Endothelial cell of umbilical vein (primary cell): ENCODE data around the gene SLC37A1. TPM values are rescaled to one million over a fixed set of nuclear protein-coding genes. Genes with fewer than 3 reads are reported as not detected.

Experiments used
- BruUV-seq: library from RNA; stranded (reverse); fragments of 400-500 nt; replicated peaks from 2 replicates; lab custom pipeline; 2021; lab: Mats Ljungman, UMichigan
- CTCF ChIA-PET: fragments of 300-600, 350-600 bp; sonication (Branson Sonifier 250); formaldehyde crosslinking; loops from one replicate; lab custom pipeline; 2021; ENCODE audit warnings: antibody characterized with exemption, inconsistent platforms; lab: Charles Lee
- POLR2A ChIA-PET: fragments of 300-600, 350-600 bp; sonication (Branson Sonifier 250); formaldehyde crosslinking; loops from one replicate; lab custom pipeline; 2021; ENCODE audit warnings: antibody characterized with exemption, inconsistent platforms; lab: Charles Lee
- DNase-seq: peaks from one replicate; pipeline ENCODE4 v3.0.0-alpha.2; 2011; ENCODE audit warnings: low read depth, low spot score
- FAIRE-seq: peaks from 2 replicates; lab custom pipeline; 2011; peaks lifted over from hg19 to GRCh38; lab: Jason Lieb, UNC
- H2AFZ ChIP-seq: 2 replicates; pipeline ENCODE4 v1.6.0; 2012; ENCODE audit warnings: low read depth, low read length, control low read depth, inconsistent platforms
- H3K27ac ChIP-seq: 2 replicates; pipeline ENCODE4 v1.5.1; 2011; ENCODE audit warnings: low read depth, mild to moderate bottlenecking, control low read depth, low read length, moderate library complexity; ENCODE audit not compliant: insufficient read depth
- H3K27me3 ChIP-seq, 2 experiments: 2 replicates each; pipeline versions ENCODE4 v1.6.0 to v1.6.1; 2011; ENCODE audit warnings: low read length in 2 of 2, mixed read lengths in 1 of 2; ENCODE audit not compliant: control insufficient read depth in 2 of 2, insufficient read depth in 2 of 2
- H3K36me3 ChIP-seq, 2 experiments: 2 replicates in 1 of 2; 3 replicates in 1 of 2; pipeline ENCODE4 v1.5.1; 2011; ENCODE audit warnings: low read length in 2 of 2, mild to moderate bottlenecking in 1 of 2, moderate library complexity in 1 of 2; ENCODE audit not compliant: control insufficient read depth in 2 of 2, insufficient read depth in 2 of 2; ENCODE audit errors: extremely low read depth in 1 of 2
- H3K4me1 ChIP-seq: 3 replicates; pipeline ENCODE4 v1.5.1; 2011; ENCODE audit warnings: mild to moderate bottlenecking, low read length; ENCODE audit not compliant: control insufficient read depth, insufficient read depth; ENCODE audit errors: extremely low read depth
- H3K4me2 ChIP-seq: 2 replicates; pipeline ENCODE4 v1.6.1; 2011; ENCODE audit warnings: low read length, control low read depth, mixed read lengths; ENCODE audit not compliant: insufficient read depth
- H3K4me3 ChIP-seq, 3 experiments: fragments of 200-600 bp in 1 of 3; sonication (generic), shearing (Covaris generic) in 1 of 3; replicated peaks in 1 of 3; 2 replicates each; pipeline ENCODE4 v1.5.1; 2011 to 2016; ENCODE audit warnings: control low read depth in 3 of 3, low read length in 3 of 3, mild to moderate bottlenecking in 2 of 3, inconsistent platforms in 1 of 3, low read depth in 1 of 3, moderate library complexity in 1 of 3; ENCODE audit not compliant: insufficient read depth in 1 of 3
- H3K79me2 ChIP-seq: 2 replicates; pipeline ENCODE4 v1.6.0; 2012; ENCODE audit warnings: low read length, inconsistent platforms; ENCODE audit not compliant: control insufficient read depth, insufficient read depth
- H3K9ac ChIP-seq: replicated peaks from 2 replicates; pipeline ENCODE3; 2011; ENCODE audit warnings: low read length, control low read depth; ENCODE audit not compliant: insufficient read depth; ENCODE audit errors: extremely low read depth
- H3K9me1 ChIP-seq: replicated peaks from 3 replicates; pipeline ENCODE4 v1.6.0; 2011; ENCODE audit warnings: mild to moderate bottlenecking, low read length; ENCODE audit not compliant: control insufficient read depth, insufficient read depth; ENCODE audit errors: extremely low read depth
- H3K9me3 ChIP-seq: replicated peaks from 2 replicates; pipeline ENCODE4 v1.5.1; 2012; ENCODE audit warnings: low read length, inconsistent platforms; ENCODE audit not compliant: control insufficient read depth, insufficient read depth
- H4K20me1 ChIP-seq: replicated peaks from 2 replicates; pipeline ENCODE3; 2011; ENCODE audit warnings: mild to moderate bottlenecking, low read length; ENCODE audit not compliant: control insufficient read depth, insufficient read depth; ENCODE audit errors: extremely low read depth
- EZH2 ChIP-seq: IDR thresholded peaks from 2 replicates; pipeline ENCODE4 v1.6.1; 2012; ENCODE audit warnings: borderline replicate concordance, low read depth, mild to moderate bottlenecking, moderate library complexity, low read length, inconsistent platforms; ENCODE audit not compliant: severe bottlenecking
- FOS ChIP-seq: IDR thresholded peaks from 2 replicates; pipeline ENCODE4 v1.6.1; 2011; ENCODE audit warnings: mild to moderate bottlenecking, low read length, moderate library complexity, borderline replicate concordance; ENCODE audit not compliant: insufficient read depth
- GATA2 ChIP-seq: IDR thresholded peaks from 2 replicates; pipeline ENCODE4 v1.7.0; 2011; ENCODE audit warnings: low read depth, mild to moderate bottlenecking, moderate library complexity, mixed read lengths, low read length; ENCODE audit not compliant: insufficient read length, insufficient read depth
- JUN ChIP-seq: IDR thresholded peaks from 2 replicates; pipeline ENCODE4 v1.6.1; 2011; ENCODE audit warnings: borderline replicate concordance, low read depth; ENCODE audit not compliant: insufficient read length, insufficient read depth
- MYC ChIP-seq: IDR thresholded peaks from one replicate; pipeline ENCODE4 v1.6.1; 2011; ENCODE audit warnings: mild to moderate bottlenecking, low read depth, low read length
- POLR2A ChIP-seq: IDR thresholded peaks from 2 replicates; pipeline ENCODE4 v1.6.1; 2012; ENCODE audit warnings: low read depth, mild to moderate bottlenecking, control low read depth, low read length
- POLR2AphosphoS5 ChIP-seq: IDR thresholded peaks from 2 replicates; pipeline ENCODE4 v1.6.1; 2012; ENCODE audit warnings: low read depth, mild to moderate bottlenecking, control low read depth, low read length, moderate library complexity; ENCODE audit not compliant: insufficient read depth
- dilution Hi-C: fragments of 300-500 bp; cut with MboI; formaldehyde crosslinking; loops from one replicate; pipeline ENCODE4 v1.15.0; 2019; ENCODE audit warnings: low sequenced_read_pairs; ENCODE audit not compliant: extremely low pct_ligation_motif_present
- intact Hi-C: fragments of 100-400 bp; cut with micrococcal nuclease; formaldehyde crosslinking; loops from one replicate; pipeline ENCODE4 v1.10.0; 2022
- polyA plus RNA-seq, 4 experiments: library from polyadenylated mRNA; depleted of rRNA in 3 of 4; stranded (reverse) in 3 of 4; unstranded in 1 of 4; fragments of >200 nt; gene quantifications; 2 replicates each; pipeline versions ENCODE4 v1.2.1 to v1.2.3, GENCODE V29; 2011 to 2012; ENCODE audit warnings: missing spikeins in 1 of 4
- total RNA-seq: library from RNA; stranded (reverse); gene quantifications from 2 replicates; pipeline ENCODE4 v1.2.3, GENCODE V29; 2021
- TF ChIP-seq, protein P1 (sequence below): IDR thresholded peaks from 2 replicates; pipeline ENCODE4 v1.6.1; 2011; ENCODE audit not compliant: insufficient read depth, insufficient read length
- TF ChIP-seq, protein P2 (sequence below), 2 donors: IDR thresholded peaks; 1 replicate in 1 of 2; 2 replicates in 1 of 2; pipeline ENCODE4 v1.5.1; 2011; ENCODE audit warnings: low read length in 2 of 2, mild to moderate bottlenecking in 2 of 2, moderate library complexity in 2 of 2, control low read depth in 1 of 2, inconsistent platforms in 1 of 2, low read depth in 1 of 2; ENCODE audit not compliant: insufficient read depth in 1 of 2; ENCODE audit errors: extremely low read depth in 1 of 2

Gene SLC37A1
- total and polyA plus RNA-seq, 2 donors (not counting 3 experiments of a cell fraction or from before 2014, with no cell fraction given), result 4.7 to 7.6 TPM

GRCh38 chr21:42607525-42608102 lies 94.0 kb downstream of the SLC37A1 start:
- Histone ChIP-seq H3K9ac (no peak overlapping the region), H3K4me1 (no peaks in the 10 kb centered on the region), H2AFZ (no peak overlapping the region), H3K4me2 (no peak overlapping the region), H3K27ac (no peak overlapping the region), H3K79me2 (no peaks in the 10 kb centered on the region), H3K27me3 (no peaks in the 10 kb centered on the region), H4K20me1 (no peaks in the 10 kb centered on the region), H3K9me1 (no peaks in the 10 kb centered on the region), H3K36me3 (no peaks in the 10 kb centered on the region), H3K9me3 (no peaks in the 10 kb centered on the region), H3K4me3 (no peak overlapping the region)
- no TSS peak for BruUV-seq
- FAIRE-seq (no peak), DNase-seq (no peak)
- TF ChIP-seq EZH2, result no peak
- intact Hi-C loops, result no loop called here
- dilution Hi-C loops, result no loop called here
- ChIA-PET CTCF (interaction anchor here (1.3 kb wide), 1 partner anchor 15 kb away, joined by 3 read pairs; no protein-coding TSS in a partner anchor), POLR2A (no interaction called here)

DNA sequence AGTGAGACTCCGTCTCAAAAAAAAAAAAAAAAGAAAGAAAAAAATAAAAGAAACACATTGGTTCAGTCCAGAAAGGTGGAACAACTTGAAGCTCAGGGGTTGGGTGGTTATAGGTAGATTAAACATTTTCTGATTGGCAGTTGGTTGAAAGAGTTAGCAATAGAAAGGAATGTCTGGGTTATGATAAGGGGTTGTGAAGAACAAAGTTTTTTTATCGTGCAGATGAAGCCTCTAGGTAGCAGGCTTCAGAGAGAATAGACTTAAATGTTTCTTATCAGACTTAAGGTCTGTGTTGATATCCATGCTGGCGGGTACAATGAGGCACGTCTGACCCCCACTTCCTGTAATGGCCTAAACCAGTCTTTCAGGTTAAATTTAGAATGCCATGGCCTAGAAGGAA lies 94.8 kb downstream of the SLC37A1 start:
- Histone ChIP-seq H3K36me3 (no peaks in the 10 kb centered on the region), H3K27ac (no peak overlapping the region), H3K4me2 (no peak overlapping the region), H3K4me3 (no peak overlapping the region), H3K9me3 (no peaks in the 10 kb centered on the region), H3K4me1 (no peaks in the 10 kb centered on the region), H2AFZ (no peak overlapping the region), H3K79me2 (no peaks in the 10 kb centered on the region), H3K27me3 (no peaks in the 10 kb centered on the region), H4K20me1 (no peaks in the 10 kb centered on the region), H3K9me1 (no peaks in the 10 kb centered on the region), H3K9ac (no peak overlapping the region)
- POLR2A ChIA-PET, result no interaction called here
- BruUV-seq, result no TSS peak
- dilution Hi-C loops, result no loop called here
- CTCF ChIA-PET, result no interaction called here
- no peak for TF ChIP-seq MYC
- TF ChIP-seq POLR2AphosphoS5, result no peak
- TF ChIP-seq EZH2, result no peak
- TF ChIP-seq JUN, result no peak
- no peak for TF ChIP-seq GATA2
- TF ChIP-seq, protein P1, sequence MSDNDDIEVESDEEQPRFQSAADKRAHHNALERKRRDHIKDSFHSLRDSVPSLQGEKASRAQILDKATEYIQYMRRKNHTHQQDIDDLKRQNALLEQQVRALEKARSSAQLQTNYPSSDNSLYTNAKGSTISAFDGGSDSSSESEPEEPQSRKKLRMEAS, result no peak
- no peak for TF ChIP-seq POLR2A
- TF ChIP-seq, protein P2, sequence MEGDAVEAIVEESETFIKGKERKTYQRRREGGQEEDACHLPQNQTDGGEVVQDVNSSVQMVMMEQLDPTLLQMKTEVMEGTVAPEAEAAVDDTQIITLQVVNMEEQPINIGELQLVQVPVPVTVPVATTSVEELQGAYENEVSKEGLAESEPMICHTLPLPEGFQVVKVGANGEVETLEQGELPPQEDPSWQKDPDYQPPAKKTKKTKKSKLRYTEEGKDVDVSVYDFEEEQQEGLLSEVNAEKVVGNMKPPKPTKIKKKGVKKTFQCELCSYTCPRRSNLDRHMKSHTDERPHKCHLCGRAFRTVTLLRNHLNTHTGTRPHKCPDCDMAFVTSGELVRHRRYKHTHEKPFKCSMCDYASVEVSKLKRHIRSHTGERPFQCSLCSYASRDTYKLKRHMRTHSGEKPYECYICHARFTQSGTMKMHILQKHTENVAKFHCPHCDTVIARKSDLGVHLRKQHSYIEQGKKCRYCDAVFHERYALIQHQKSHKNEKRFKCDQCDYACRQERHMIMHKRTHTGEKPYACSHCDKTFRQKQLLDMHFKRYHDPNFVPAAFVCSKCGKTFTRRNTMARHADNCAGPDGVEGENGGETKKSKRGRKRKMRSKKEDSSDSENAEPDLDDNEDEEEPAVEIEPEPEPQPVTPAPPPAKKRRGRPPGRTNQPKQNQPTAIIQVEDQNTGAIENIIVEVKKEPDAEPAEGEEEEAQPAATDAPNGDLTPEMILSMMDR (IDR thresholded peaks at IDR 0.05; ENCODE audit: extremely low read depth in 1 of 2, insufficient read depth in 1 of 2, low read depth in 1 of 2, low read length in 2 of 2), result no peak
- TF ChIP-seq FOS, result no peak
- DNase-seq, result no peak
- intact Hi-C loops, result no loop called here
- no peak for FAIRE-seq
